Kidney (tissue), 14 donors: ENCODE results near the gene HMCES. TPM values are rescaled to one million over a fixed set of nuclear protein-coding genes. Genes with fewer than 3 reads are reported as not detected.

Experiments used
- DNase-seq, 5 donors: peaks; one replicate each; pipeline ENCODE4 v3.0.0-alpha.2; 2013 to 2020
- FAIRE-seq: peaks from 2 replicates; lab custom pipeline; 2012; peaks lifted over from hg19 to GRCh38; lab: Jason Lieb, UNC
- H3K27ac ChIP-seq, 2 donors: one replicate each; pipeline ENCODE4 v1.7.0; 2013; ENCODE audit warnings: low read depth in 2 of 2, low read length in 2 of 2, inconsistent platforms in 1 of 2
- H3K27me3 ChIP-seq: one replicate; pipeline ENCODE4 v1.7.1; 2013; ENCODE audit warnings: low read length, inconsistent platforms; ENCODE audit not compliant: control insufficient read depth, insufficient read depth
- H3K36me3 ChIP-seq, 3 donors: one replicate each; pipeline versions ENCODE4 v1.7.0 to v1.7.1; 2013; ENCODE audit warnings: low read length in 3 of 3, control low read depth in 1 of 3, inconsistent platforms in 1 of 3; ENCODE audit not compliant: insufficient read depth in 3 of 3, control insufficient read depth in 2 of 3
- H3K4me1 ChIP-seq, 3 donors: one replicate each; pipeline versions ENCODE4 v1.7.0 to v1.7.1; 2013; ENCODE audit warnings: low read length in 3 of 3, inconsistent platforms in 1 of 3, low read depth in 1 of 3; ENCODE audit not compliant: control insufficient read depth in 2 of 3, insufficient read depth in 2 of 3
- H3K4me3 ChIP-seq, 3 donors: one replicate each; pipeline versions ENCODE4 v1.7.0 to v1.8.1; 2013; ENCODE audit warnings: low read length in 3 of 3, control low read depth in 1 of 3, inconsistent platforms in 1 of 3
- H3K9ac ChIP-seq, 3 donors: one replicate each; pipeline versions ENCODE4 v1.7.0 to v1.7.1; 2013; ENCODE audit warnings: low read length in 3 of 3, control low read depth in 1 of 3, inconsistent platforms in 1 of 3
- H3K9me3 ChIP-seq, 3 donors: one replicate each; pipeline versions ENCODE4 v1.7.0 to v1.7.1; 2013; ENCODE audit warnings: low read length in 3 of 3, control low read depth in 1 of 3, inconsistent platforms in 1 of 3; ENCODE audit not compliant: control insufficient read depth in 2 of 3, insufficient read depth in 1 of 3
- intact Hi-C: fragments of 100-400 bp; cut with DNase I; formaldehyde crosslinking; loops from one replicate; pipeline ENCODE4 v1.11.1; 2022
- polyA plus RNA-seq: library from polyadenylated mRNA; stranded (reverse); fragments of 350-450 nt; fragmentation: Illumina TruSeq; extraction: RNeasy Lipid Tissue Mini Kit (QIAGEN cat#74804); gene quantifications from one replicate; pipeline ENCODE4 v1.2.3, GENCODE V29; 2014; ENCODE audit warnings: low read depth, low replicate concordance; ENCODE audit not compliant: insufficient read depth
- total RNA-seq: library from RNA; stranded (reverse); fragmentation: NEBNext Ultra II Directional; extraction: Animal tissue kit (Norgen Biotek cat#: 25700); gene quantifications from one replicate; pipeline ENCODE4 v1.2.1, GENCODE V29; 2021
- TF ChIP-seq, protein P1 (sequence below): IDR thresholded peaks from 3 replicates; pipeline ENCODE4 v1.5.1; 2012; ENCODE audit warnings: mild to moderate bottlenecking, moderate library complexity, borderline replicate concordance; ENCODE audit not compliant: insufficient read depth; ENCODE audit errors: extremely low read depth
- donor health status: control.
- donor health status: control.
- donor health status: control.
- donor health status: control.
- donor health status: control.
- donor health status: DM: yes; HTN: yes; CAD: no.
- donor health status: Normal renal cell carcinoma (clear cell type).

Gene HMCES
- total and polyA plus RNA-seq, 2 donors from 2014 or later: 37.4 to 40.1 TPM

DNA sequence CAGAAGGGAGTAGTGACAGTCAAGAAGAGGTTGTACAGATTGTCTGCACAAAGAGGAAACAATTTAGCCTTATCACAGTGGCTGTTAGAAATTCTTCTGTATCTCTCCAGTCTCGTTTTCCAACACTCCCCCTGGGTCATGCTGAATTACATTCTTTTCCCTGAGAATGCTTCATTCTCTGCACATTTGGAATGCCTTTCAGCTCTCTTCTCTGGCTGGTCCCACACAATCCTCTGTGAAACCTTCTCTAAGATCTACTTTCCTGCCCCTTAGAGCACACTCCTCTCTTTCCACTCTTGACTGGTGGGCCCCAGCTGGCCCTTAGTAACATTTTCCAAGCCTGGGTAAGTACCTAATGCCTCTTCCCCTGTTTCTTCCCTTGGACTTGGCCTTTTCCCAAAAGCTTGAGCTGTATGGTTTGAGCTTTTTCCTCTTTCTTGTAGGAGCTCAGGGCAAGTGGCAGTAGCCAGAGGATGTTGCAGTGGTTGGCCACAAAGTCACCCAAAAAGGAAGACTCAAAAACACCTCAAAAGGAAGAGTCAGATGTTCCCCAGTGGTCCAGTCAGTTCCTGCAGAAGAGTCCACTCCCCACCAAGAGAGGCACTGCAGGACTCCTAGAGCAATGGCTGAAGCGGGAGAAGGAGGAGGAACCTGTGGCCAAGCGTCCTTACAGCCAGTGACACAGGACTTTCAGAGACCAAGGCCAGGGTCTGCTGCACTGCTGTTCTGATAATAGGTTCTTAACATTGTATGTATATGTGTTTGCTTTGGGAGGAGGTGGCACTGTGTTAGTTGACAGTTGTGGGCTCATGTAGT, 25.7 kb downstream of the HMCES start:
- Histone ChIP-seq H3K4me1 (no peaks in the 10 kb centered on the region), H3K4me3 (no peak overlapping the region), H3K36me3 (peaks cover 0 to 14% (median 13%) of the 10 kb centered on the region in 3 donors), H3K9me3 (no peaks in the 10 kb centered on the region), H3K27me3 (no peaks in the 10 kb centered on the region), H3K27ac (no peak overlapping the region), H3K9ac (no peak overlapping the region)
- TF ChIP-seq, protein P1, sequence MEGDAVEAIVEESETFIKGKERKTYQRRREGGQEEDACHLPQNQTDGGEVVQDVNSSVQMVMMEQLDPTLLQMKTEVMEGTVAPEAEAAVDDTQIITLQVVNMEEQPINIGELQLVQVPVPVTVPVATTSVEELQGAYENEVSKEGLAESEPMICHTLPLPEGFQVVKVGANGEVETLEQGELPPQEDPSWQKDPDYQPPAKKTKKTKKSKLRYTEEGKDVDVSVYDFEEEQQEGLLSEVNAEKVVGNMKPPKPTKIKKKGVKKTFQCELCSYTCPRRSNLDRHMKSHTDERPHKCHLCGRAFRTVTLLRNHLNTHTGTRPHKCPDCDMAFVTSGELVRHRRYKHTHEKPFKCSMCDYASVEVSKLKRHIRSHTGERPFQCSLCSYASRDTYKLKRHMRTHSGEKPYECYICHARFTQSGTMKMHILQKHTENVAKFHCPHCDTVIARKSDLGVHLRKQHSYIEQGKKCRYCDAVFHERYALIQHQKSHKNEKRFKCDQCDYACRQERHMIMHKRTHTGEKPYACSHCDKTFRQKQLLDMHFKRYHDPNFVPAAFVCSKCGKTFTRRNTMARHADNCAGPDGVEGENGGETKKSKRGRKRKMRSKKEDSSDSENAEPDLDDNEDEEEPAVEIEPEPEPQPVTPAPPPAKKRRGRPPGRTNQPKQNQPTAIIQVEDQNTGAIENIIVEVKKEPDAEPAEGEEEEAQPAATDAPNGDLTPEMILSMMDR: no peak
- DNase-seq (no peak), FAIRE-seq (no peak)
- intact Hi-C loops: no loop called here

DNA sequence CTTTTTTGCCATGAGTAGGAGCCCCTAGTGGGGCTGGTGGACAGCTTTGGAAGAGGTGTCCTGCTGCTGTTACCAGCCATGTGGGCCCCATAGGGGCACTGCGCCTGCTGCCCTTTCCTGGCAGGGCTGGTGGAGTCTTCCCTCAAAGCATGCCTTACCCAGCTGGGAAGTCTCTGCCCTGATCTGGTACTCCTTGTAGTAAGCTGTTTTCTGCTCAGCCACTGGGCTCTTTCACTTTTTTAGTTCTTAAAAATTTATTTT, 26.2 kb downstream of the HMCES start:
- DNase-seq: peak in 1 of 5 donors; percentile 29
- intact Hi-C loops: no loop called here
- no peak overlapping the region for H3K9ac ChIP-seq
- FAIRE-seq: no peak
- no peaks in the 10 kb centered on the region for H3K9me3 ChIP-seq
- TF ChIP-seq, protein P1: no peak
- H3K27ac ChIP-seq: no peak overlapping the region
- H3K36me3 ChIP-seq: peaks cover 0 to 14% (median 13%) of the 10 kb centered on the region in 3 donors
- no peak overlapping the region for H3K4me3 ChIP-seq
- no peaks in the 10 kb centered on the region for H3K4me1 ChIP-seq
- no peaks in the 10 kb centered on the region for H3K27me3 ChIP-seq

DNA sequence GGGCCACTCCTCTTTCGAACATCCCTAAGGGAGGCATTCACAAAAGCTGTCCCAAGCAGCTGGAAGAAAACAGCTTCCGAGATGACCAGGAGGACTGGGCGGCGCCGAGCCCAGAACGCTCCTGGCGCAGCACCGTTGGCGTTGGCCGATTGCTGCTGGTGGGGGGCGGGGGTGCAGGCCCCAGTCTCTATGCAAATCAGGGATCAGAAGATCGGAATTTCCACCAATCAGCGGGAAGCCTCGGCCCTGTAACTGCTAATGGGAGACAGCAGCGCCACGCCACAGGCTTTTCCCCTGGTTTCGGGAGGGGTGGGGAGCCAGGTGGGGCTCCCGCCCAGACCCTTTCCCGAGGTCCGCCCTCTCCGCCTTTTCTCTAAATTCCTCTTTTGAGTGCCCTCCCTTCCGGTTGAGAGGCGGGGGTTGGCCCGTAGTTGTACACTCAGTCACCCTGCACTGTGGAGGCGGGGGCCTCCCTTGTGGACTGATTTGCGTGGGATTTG, 27.0 kb downstream of the HMCES start:
- DNase-seq: peak; percentile 88 to 94 (median 91)
- no peak for FAIRE-seq
- Histone ChIP-seq H3K4me3 (peak overlapping the region; percentile 17 to 34 (median 34)), H3K9me3 (no peaks in the 10 kb centered on the region), H3K27ac (peak overlapping the region; percentile 27 to 63), H3K9ac (peak overlapping the region in 1 of 3 donors; percentile 46), H3K4me1 (no peaks in the 10 kb centered on the region), H3K36me3 (peaks cover 0 to 14% (median 13%) of the 10 kb centered on the region in 3 donors), H3K27me3 (no peaks in the 10 kb centered on the region)
- intact Hi-C loops: no loop called here
- TF ChIP-seq, protein P1: no peak
